Neuron (in vitro differentiated cells): ENCODE measurements around the gene PTGES3.
"Not testable (repeated sequence)": the region's sequence is repeated elsewhere in the genome, so short reads cannot be mapped to it uniquely, and the experiment has no call there.

Source experiments
- H2AFZ ChIP-seq: one replicate; pipeline ENCODE4 v1.6.1; 2013; ENCODE audit warnings: low read depth, mild to moderate bottlenecking, inconsistent platforms, low read length, moderate library complexity
- H3K27me3 ChIP-seq: one replicate; pipeline ENCODE4 v1.6.1; 2013; ENCODE audit warnings: low read length; ENCODE audit not compliant: insufficient read depth
- H3K36me3 ChIP-seq: one replicate; pipeline ENCODE4 v1.6.1; 2013; ENCODE audit warnings: low read length; ENCODE audit not compliant: insufficient read depth
- H3K4me1 ChIP-seq: one replicate; pipeline ENCODE4 v1.6.1; 2013; ENCODE audit warnings: low read length; ENCODE audit not compliant: insufficient read depth
- H3K4me3 ChIP-seq: 2 replicates; pipeline ENCODE4 v1.5.1; 2013; ENCODE audit warnings: mild to moderate bottlenecking, low read length, moderate library complexity
- H3K9me3 ChIP-seq: one replicate; pipeline ENCODE4 v1.6.1; 2013; ENCODE audit warnings: low read length

The PTGES3 gene

DNA sequence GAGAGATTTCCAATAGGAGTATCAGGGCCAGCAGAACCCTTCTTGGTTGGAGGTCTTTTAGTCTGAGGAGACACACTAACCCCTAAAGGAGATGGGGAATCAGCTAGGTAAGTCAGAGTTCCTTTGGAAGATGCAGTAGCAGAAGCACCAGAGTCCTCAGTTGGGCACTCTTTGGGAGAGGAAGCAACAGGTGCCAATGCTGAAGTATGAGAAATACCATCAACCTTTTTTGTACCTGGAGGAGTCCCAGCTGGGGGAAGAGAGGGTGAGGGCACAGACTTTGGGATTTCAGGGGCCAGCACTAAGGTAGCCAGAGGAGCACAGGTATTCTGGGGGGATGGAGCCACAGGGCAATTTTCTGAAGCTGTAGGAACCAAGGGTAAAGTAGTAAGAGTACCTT, 31.0 kb upstream of the PTGES3 start:
- Histone ChIP-seq H3K4me3 (no peak overlapping the region), H3K27me3 (no peaks in the 10 kb centered on the region), H3K9me3 (no peaks in the 10 kb centered on the region), H3K4me1 (peaks cover 21% of the 10 kb centered on the region), H3K36me3 (peaks cover 69% of the 10 kb centered on the region), H2AFZ (no peak overlapping the region)

DNA sequence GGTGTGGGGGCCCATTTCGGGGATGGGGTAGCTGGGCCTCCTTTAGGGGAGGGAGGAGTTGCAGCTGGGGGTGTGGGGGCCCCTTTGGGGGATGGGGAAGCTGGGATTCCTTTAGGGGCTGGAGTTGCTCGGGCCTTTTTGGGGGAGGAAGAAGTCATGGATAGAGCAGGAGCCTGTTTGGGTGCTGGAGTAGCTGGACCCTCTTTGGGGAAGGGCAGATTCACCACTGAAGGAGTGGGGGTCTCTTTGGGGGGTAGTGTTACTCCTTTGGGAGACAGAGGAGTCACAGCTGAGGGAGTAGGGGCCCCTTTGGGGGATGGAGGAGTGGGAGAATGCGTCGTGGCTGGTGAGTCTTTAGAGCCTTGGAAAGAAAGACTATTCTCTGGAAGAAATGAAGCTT, 30.6 kb upstream of the PTGES3 start:
- Histone ChIP-seq H3K36me3 (peaks cover 73% of the 10 kb centered on the region), H3K27me3 (no peaks in the 10 kb centered on the region), H3K4me3 (no peak overlapping the region), H3K4me1 (peaks cover 17% of the 10 kb centered on the region), H2AFZ (no peak overlapping the region), H3K9me3 (no peaks in the 10 kb centered on the region)

DNA sequence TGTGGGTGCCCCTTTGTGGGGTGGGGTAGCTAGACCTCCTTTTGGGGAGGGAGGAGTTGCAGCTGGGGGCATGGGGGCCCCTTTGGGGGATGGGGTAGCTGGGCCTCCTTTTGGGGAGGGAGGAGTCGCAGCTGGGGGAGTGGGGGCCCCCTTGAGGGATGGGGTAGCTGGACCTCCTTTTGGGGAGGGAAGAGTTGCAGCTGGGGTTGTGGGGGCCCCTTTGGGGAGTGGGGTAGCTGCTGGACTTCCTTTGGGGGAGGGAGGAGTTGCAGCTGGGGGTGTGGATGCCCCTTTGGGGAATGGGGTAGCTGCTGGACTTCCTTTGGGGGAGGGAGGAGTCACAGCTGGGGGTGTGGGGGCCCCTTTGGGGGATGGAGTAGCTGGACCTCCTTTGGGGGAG, 30.1 kb upstream of the PTGES3 start:
- peaks cover 12% of the 10 kb centered on the region for H3K4me1 ChIP-seq
- no peaks in the 10 kb centered on the region for H3K9me3 ChIP-seq
- H3K36me3 ChIP-seq: peaks cover 77% of the 10 kb centered on the region
- H3K27me3 ChIP-seq: no peaks in the 10 kb centered on the region
- H2AFZ ChIP-seq: no peak overlapping the region
- H3K4me3 ChIP-seq: no peak overlapping the region

DNA sequence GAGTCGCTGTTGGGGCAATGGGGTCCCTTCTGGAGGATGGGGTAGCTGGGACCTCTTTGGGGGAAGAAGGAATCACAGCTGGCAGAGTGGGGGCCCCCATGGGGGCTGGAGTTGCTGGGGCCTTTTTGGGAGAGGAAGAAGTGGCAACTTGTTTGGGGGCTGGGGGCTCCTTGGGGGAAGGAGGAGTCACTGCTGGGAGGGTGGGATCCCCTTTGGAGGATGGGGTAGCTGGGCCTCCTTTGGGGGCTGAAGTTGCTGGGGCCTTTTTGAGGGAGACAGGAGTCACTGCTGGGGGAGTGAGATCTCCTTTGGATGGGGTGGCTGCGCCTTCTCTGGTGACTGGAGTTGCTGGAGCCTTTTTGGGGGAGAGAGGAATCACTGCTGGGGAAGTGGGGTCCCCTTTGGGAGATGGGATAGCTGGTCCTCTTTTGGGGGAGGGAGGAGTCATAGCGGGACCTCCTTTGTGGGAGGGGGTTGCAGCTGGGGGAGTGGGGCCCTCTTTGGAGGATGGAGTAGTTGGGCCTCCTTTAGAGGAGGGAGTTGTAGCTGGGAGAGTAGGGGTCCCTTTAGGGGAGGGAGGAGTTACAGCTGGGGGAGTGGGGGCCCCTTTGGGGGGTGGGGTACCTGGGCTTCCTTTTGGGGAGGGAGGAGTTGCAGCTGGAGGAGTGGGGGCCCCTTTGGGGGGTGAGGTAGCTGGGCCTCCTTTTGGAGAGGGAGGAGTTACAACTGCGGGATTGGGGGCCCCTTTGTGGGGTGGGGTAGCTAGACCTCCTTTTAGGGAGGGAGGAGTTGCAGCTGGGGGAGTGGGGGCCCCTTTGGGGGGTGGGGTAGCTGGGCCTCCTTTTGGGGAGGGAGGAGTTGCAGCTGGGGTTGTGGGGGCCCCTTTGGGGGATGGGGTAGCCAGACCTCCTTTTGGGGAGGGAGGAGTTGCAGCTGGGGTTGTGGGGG, 29.1 kb upstream of the PTGES3 start:
- Histone ChIP-seq H3K9me3 (no peaks in the 10 kb centered on the region), H3K27me3 (no peaks in the 10 kb centered on the region), H2AFZ (no peak overlapping the region), H3K4me3 (no peak overlapping the region), H3K4me1 (peaks cover 3% of the 10 kb centered on the region), H3K36me3 (peaks cover 77% of the 10 kb centered on the region)

DNA sequence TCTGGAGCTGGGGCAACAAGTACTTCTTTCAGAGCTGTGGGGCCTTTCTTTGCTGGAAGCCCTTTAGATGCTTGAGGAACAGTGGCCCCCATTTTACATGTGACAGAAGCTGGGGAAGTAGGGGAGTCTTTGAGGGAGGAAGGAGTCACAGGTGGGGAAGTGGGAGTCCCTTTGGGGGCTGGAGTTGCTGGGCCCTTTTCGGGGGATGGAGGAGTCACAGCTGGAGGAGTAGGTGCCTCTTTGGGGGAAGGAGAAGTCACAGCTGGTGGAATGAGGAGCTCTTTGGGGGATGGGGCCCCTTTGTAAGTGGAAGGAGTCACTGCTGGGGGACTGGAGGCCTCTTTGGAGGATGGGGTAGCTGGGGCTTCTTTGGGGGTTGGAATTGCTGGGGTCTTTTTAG, 28.4 kb upstream of the PTGES3 start:
- H3K27me3 ChIP-seq: no peaks in the 10 kb centered on the region
- no peak overlapping the region for H2AFZ ChIP-seq
- no peaks in the 10 kb centered on the region for H3K4me1 ChIP-seq
- H3K36me3 ChIP-seq: peaks cover 75% of the 10 kb centered on the region
- no peaks in the 10 kb centered on the region for H3K9me3 ChIP-seq
- H3K4me3 ChIP-seq: no peak overlapping the region

DNA sequence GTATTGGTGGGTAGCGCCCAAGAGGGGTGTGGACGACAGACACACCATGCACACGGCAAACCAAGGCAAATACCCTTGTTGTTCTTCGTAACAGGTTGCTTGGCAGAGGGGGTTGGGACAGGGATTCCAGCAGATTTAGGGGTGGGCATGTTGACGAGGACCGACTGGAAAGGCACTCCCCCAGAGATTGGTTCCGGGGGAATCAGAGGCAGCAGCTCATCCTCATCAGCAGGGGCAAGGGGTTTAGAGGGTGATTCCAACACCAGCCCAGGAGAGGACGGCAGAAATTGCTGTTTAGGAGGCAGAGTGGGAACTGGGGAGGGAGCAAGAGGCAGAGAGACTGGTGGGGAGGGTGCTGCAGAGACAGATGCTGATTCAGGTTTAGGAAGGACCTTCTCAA, 27.7 kb upstream of the PTGES3 start:
- Histone ChIP-seq H3K36me3 (peaks cover 71% of the 10 kb centered on the region), H3K4me3 (no peak overlapping the region), H3K9me3 (no peaks in the 10 kb centered on the region), H3K27me3 (no peaks in the 10 kb centered on the region), H2AFZ (no peak overlapping the region), H3K4me1 (no peaks in the 10 kb centered on the region)

DNA sequence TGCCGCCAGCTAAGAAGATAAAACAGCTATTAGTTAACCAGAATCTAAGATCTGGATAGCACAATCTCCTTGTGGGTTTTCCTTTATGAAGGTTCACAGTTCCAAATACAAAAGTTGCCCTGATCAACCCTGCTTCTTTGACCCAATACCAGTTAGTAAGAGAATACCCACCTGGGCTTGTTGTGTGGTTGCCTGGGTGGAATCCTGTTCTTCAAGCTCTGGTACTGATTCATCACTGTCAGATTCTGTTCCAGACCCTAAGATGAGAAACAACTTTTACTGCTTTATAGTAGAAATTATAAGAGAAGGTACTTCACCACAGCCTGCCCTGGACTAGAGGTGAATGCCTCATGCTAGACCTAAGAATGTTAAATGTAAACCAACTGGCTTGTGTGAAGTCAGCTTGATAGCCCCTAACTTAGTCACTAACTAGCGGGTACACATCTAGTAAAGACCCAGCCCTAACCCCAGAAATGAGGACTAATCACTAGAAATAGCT, 26.4 kb upstream of the PTGES3 start:
- Histone ChIP-seq H3K9me3 (no peaks in the 10 kb centered on the region), H3K4me1 (no peaks in the 10 kb centered on the region), H3K4me3 (no peak overlapping the region), H3K36me3 (peaks cover 58% of the 10 kb centered on the region), H2AFZ (no peak overlapping the region), H3K27me3 (no peaks in the 10 kb centered on the region)

DNA sequence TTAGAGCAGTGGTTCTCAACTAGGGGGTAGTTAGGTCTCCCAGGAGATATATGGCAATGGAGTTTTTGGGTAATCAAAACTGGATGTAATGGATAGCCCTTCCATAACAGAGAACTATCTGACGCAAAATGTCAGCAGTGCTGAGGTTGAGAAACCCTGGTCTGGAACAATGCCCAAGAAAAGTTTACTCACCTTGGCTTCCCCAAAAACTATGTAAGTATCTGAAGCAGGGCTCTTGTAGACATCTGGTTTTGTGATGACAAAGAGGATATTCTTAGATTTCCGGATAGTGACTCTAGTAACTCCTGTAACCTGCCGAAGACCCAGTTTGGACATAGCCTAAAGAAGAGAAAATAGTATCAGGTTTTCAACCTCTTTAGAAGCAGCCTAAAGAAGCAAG, 25.3 kb upstream of the PTGES3 start:
- Histone ChIP-seq H2AFZ (no peak overlapping the region), H3K27me3 (no peaks in the 10 kb centered on the region), H3K4me3 (no peak overlapping the region), H3K36me3 (peaks cover 50% of the 10 kb centered on the region), H3K9me3 (no peaks in the 10 kb centered on the region), H3K4me1 (no peaks in the 10 kb centered on the region)

DNA sequence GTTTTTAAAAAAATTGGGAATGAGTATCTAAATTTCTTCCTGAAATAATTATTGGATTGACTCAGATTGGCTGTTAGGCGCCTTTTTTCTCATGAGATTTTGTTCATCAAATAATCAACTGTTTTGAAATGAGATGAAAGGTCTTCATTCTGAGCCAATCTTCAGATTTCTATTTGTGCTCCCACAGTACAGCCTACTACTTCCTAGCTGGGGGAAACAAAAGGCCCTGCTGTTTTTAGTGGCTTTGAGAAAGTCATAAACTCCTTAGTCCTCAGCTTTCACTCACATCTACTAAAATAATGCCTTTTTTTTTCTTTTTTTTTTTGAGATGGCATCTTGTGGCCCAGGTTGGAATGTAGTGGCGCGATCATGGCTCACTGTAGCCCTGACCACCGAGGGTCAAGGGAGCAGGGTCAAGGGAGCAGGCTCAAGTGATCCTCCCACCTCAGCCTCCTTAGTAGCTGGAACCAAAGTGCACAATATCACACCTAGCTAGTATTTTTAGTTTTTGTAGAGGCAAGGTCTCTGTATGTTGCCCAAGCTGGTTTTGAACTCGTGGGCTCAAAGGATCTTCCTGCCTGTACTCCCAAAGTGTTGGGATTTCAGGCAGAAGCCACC, 21.8 kb upstream of the PTGES3 start:
- no peak overlapping the region for H2AFZ ChIP-seq
- peaks cover 34% of the 10 kb centered on the region for H3K36me3 ChIP-seq
- no peaks in the 10 kb centered on the region for H3K4me1 ChIP-seq
- no peak overlapping the region for H3K4me3 ChIP-seq
- H3K27me3 ChIP-seq: no peaks in the 10 kb centered on the region
- H3K9me3 ChIP-seq: no peaks in the 10 kb centered on the region

DNA sequence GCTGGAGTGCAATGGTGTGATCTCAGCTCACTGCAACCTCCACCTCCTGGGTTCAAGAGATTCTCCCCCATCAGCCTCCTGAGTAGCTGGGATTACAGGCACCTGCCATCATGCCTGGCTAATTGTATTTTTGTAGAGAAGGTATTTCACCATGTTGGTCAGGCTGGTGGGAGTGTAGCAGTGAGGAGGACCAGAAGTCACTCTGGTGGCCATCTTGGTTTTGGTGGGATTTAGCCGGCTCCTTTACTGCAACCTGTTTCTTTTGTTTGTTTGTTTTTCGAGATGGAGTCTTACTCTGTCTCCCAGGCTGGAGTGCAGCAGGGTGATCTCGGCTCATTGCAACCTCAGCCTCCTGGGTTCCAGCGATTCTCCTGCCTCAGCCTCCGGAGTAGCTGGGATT, 16.4 kb upstream of the PTGES3 start:
- not testable (repeated sequence) for H3K27me3 ChIP-seq, H2AFZ ChIP-seq, H3K4me1 ChIP-seq, H3K4me3 ChIP-seq, H3K36me3 ChIP-seq, H3K9me3 ChIP-seq

DNA sequence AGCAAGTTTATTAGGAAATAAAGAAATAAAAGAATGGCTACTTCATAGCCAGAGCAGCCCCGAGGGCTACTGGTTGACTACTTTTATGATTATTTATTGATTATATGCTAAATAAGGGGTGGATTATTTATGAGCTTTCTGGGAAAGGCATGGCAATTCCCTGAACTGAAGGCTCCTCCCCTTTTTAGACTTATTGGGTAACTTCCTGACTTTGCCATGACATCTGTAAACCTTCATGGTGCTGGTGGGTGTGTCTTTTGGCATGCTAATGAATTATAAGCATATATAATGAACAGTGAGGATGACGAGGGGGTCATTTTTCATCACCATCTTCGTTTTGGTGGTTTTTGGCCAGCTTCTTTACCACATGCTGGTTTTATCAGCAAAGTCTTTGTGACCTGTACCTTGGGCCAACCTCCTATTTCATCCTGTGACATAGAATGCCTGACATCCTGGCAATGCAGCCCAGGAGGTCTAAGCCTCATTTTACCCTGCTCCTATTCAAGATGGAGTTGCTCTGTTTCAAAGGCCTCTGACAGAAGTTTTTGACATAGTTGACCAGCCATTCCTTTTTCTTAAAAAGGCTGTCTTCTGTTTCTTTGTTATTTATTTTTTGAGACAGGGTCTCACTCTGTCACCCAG, 11.1 kb upstream of the PTGES3 start:
- Histone ChIP-seq H3K4me3 (no peak overlapping the region), H3K4me1 (peaks cover 3% of the 10 kb centered on the region), H3K9me3 (no peaks in the 10 kb centered on the region), H2AFZ (no peak overlapping the region), H3K27me3 (no peaks in the 10 kb centered on the region), H3K36me3 (no peaks in the 10 kb centered on the region)

DNA sequence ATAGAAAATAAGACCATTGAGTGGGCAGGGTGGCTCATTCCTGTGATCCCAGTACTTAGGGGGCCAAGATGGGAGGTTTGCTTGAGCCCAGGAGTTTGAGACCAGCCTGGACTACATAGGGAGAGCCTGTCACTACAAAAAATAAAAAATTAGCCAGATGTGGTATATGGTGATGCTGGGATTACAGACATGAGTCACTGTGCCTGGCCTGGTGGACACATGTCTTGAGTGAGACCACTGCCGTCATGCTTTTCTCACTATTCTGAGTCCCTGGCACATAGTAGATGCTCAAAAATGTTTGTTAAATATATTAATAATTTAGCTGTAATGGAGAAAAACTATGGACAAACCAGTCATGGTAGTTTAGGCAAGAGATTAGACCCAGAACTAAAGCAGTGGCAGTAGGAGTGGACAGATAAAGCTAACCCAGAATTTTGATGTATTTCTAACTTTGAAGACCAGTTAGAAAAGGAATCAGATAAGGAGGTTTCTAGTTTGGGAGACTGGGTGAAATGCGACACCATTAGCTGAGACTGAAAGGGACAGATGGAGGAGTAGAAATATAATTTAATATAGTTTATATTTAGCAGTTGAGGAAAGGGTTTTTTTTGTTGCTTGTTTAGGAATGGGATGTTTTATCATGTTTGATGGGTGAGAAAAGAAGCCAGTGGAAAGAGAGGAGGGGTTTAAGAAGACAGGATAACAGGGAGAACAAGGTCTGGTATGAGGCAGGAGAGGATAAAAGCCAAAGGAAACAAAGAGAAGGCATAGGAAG, 7.4 kb upstream of the PTGES3 start:
- H3K36me3 ChIP-seq: no peaks in the 10 kb centered on the region
- H3K27me3 ChIP-seq: no peaks in the 10 kb centered on the region
- peaks cover 3% of the 10 kb centered on the region for H3K4me1 ChIP-seq
- no peaks in the 10 kb centered on the region for H3K9me3 ChIP-seq
- H3K4me3 ChIP-seq: no peak overlapping the region
- no peak overlapping the region for H2AFZ ChIP-seq
